H1 (cell line): Measurements from ENCODE around the gene NFYB. TPM values are rescaled to one million over a fixed set of nuclear protein-coding genes. Genes with fewer than 3 reads are reported as not detected.

ENCODE experiments used
- BCL11A ChIP-seq, 2 experiments: IDR thresholded peaks; one replicate each; pipeline ENCODE4 v1.6.1; 2011; ENCODE audit warnings: low read depth in 2 of 2, low read length in 2 of 2, mild to moderate bottlenecking in 2 of 2
- CHD2 ChIP-seq: IDR thresholded peaks from 2 replicates; pipeline ENCODE4 v1.6.1; 2012; ENCODE audit warnings: low read length, improper control_type of control experiment
- GABPA ChIP-seq: IDR thresholded peaks from 2 replicates; pipeline ENCODE4 v1.6.1; 2011; ENCODE audit warnings: mild to moderate bottlenecking, low read length, moderate library complexity, borderline replicate concordance; ENCODE audit not compliant: insufficient read depth
- GTF2F1 ChIP-seq: IDR thresholded peaks from 2 replicates; pipeline ENCODE4 v1.6.1; 2012; ENCODE audit warnings: low read depth, low read length, improper control_type of control experiment, borderline replicate concordance
- KDM1A ChIP-seq: fragments of 200-600, 300-600 bp; sonication (generic); IDR thresholded peaks from 2 replicates; pipeline ENCODE4 v1.7.1; 2016; ENCODE audit warnings: mild to moderate bottlenecking, low read length, borderline replicate concordance
- NANOG ChIP-seq: IDR thresholded peaks from 2 replicates; pipeline ENCODE4 v1.6.1; 2011; ENCODE audit warnings: low read length, low read depth, mild to moderate bottlenecking, inconsistent platforms; ENCODE audit not compliant: insufficient read depth, poor library complexity, severe bottlenecking
- RBBP5 ChIP-seq: IDR thresholded peaks from 2 replicates; pipeline ENCODE4 v1.7.1; 2012; ENCODE audit warnings: low read depth, mild to moderate bottlenecking, inconsistent platforms, low read length, moderate library complexity, borderline replicate concordance
- RXRA ChIP-seq: IDR thresholded peaks from 2 replicates; pipeline ENCODE4 v1.6.1; 2011; ENCODE audit warnings: low read depth, mild to moderate bottlenecking, low read length, moderate library complexity; ENCODE audit not compliant: insufficient read depth
- polyA plus RNA-seq, 7 experiments: library from polyadenylated mRNA; depleted of rRNA in 3 of 7; stranded (reverse) in 5 of 7; unstranded in 2 of 7; fragments of >200 nt in 5 of 7; fragments of 200-250 nt in 2 of 7; gene quantifications; 1 replicate in 5 of 7; 2 replicates in 1 of 7; 4 replicates in 1 of 7; pipeline versions ENCODE4 v1.2.1 to v1.2.3, GENCODE V29; 2011 to 2013; ENCODE audit warnings: missing spikeins in 2 of 7, mixed read lengths in 2 of 7
- total RNA-seq: library from RNA; stranded (reverse); fragmentation: NEBNext Ultra II Directional; extraction: Animal tissue kit (Norgen Biotek cat#: 25700); gene quantifications from 2 replicates; pipeline ENCODE4 v1.2.1, GENCODE V29; 2021

NFYB gene
- total and polyA plus RNA-seq, 2 of the 8 experiments (the other 6 are each of a cell fraction or from before 2014, with no cell fraction given) = 29.1 to 43.5 TPM

GRCh38 chr12:104131609-104132008 is 6.4 kb downstream of the NFYB start (continued):
- TF ChIP-seq RXRA (no peak), CHD2 (no peak), GABPA (no peak), KDM1A (no peak), RBBP5 (no peak), GTF2F1 (no peak), BCL11A (IDR thresholded peaks at IDR 0.05; ENCODE audit: low read depth in 2 of 2, low read length in 2 of 2) (no peak), NANOG (no peak)
